ENCODE data around the gene GMEB2. TPM values are rescaled to one million over a fixed set of nuclear protein-coding genes. Genes with fewer than 3 reads are reported as not detected.

The GMEB2 gene
- total and polyA plus RNA-seq, 8 donors = 4.1 to 10.4 (median 6.1) TPM

- Histone ChIP-seq H3K9me3 (no peaks in the 10 kb centered on the region), H3K27ac (no peak overlapping the region), H3K27me3 (no peaks in the 10 kb centered on the region), H3K4me1 (no peaks in the 10 kb centered on the region), H3K36me3 (peaks cover 0 to 12% (median 0%) of the 10 kb centered on the region in 3 donors), H3K4me3 (no peak overlapping the region)
- TF ChIP-seq CTCF (IDR thresholded peaks at IDR 0.05) = no peak
- 92 to 97% methylated on average over 20 to 22 of the region's 22 CpGs for WGBS, 2 donors
- peak in 2 of 4 donors; percentile 2 to 6 for ATAC-seq
- peak in 1 of 6 donors; percentile 81 for DNase-seq
- intact Hi-C loops (cut with DNase I) = no loop called here
- FAIRE-seq = no peak
Observed at GRCh38 chr20:63567136-63567385, 59.8 kb downstream of the GMEB2 start.

DNA sequence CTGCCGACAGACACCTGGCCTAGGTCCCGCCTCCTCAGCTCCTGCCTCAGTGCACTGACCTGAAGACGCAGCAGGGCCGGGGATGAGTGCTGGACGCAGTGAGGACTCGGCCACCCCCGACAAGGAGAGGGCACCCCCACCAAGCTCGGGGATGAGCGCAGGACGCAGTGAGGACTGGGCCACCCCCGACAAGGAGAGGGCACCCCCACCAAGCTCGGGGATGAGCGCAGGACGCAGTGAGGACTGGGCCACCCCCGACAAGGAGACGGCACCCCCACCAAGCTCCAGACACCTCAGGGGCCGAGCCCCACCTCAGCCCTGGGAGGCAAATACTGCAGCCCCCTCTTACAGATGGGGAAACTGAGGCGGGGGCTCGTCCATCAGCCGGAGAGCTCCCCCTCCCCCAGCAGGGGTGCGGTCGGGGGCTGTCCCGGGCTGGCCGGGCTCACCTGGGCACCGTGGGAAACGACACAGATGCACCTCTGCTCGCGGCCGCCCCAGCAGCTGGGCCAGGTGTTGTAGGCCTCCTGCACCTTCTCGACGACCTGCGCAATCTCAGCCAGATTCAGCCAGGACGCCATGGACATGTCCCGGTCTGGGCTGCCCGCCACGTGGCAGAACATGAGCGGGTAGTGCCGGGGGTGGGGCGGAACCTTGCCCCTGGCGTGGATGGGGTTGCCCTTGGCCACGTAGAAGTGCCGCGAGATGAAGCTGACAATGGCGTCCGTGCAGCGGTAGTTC is 60.3 kb downstream of the GMEB2 start:
- Histone ChIP-seq H3K4me3 (no peak overlapping the region), H3K27ac (no peak overlapping the region), H3K4me1 (no peaks in the 10 kb centered on the region), H3K36me3 (peaks cover 0 to 16% (median 0%) of the 10 kb centered on the region in 3 donors), H3K9me3 (no peaks in the 10 kb centered on the region), H3K27me3 (no peaks in the 10 kb centered on the region)
- WGBS, 2 donors = 68 to 73% methylated on average over 43 to 46 of the region's 46 CpGs
- DNase-seq (peak in 3 of 6 donors; percentile 48 to 74 (median 58)), ATAC-seq (peak in 3 of 4 donors; percentile 31 to 55 (median 43)), FAIRE-seq (no peak)
- intact Hi-C loops (cut with DNase I) = no loop called here
- no peak for TF ChIP-seq CTCF (IDR thresholded peaks at IDR 0.05)

- WGBS, 2 donors = 95 to 96% methylated on average over 43 of the region's 43 CpGs
- no peaks in the 10 kb centered on the region for H3K9me3 ChIP-seq
- H3K4me3 ChIP-seq = no peak overlapping the region
- no peaks in the 10 kb centered on the region for H3K27me3 ChIP-seq
- intact Hi-C loops (cut with DNase I) = no loop called here
- no peak overlapping the region for H3K27ac ChIP-seq
- DNase-seq (no peak), ATAC-seq (no peak), FAIRE-seq (no peak)
- peaks cover 0 to 20% (median 0%) of the 10 kb centered on the region in 3 donors for H3K36me3 ChIP-seq
- no peak for TF ChIP-seq CTCF (IDR thresholded peaks at IDR 0.05)
- H3K4me1 ChIP-seq = no peaks in the 10 kb centered on the region
Observed at GRCh38 chr20:63565699-63566335, 61.1 kb downstream of the GMEB2 start.

DNA sequence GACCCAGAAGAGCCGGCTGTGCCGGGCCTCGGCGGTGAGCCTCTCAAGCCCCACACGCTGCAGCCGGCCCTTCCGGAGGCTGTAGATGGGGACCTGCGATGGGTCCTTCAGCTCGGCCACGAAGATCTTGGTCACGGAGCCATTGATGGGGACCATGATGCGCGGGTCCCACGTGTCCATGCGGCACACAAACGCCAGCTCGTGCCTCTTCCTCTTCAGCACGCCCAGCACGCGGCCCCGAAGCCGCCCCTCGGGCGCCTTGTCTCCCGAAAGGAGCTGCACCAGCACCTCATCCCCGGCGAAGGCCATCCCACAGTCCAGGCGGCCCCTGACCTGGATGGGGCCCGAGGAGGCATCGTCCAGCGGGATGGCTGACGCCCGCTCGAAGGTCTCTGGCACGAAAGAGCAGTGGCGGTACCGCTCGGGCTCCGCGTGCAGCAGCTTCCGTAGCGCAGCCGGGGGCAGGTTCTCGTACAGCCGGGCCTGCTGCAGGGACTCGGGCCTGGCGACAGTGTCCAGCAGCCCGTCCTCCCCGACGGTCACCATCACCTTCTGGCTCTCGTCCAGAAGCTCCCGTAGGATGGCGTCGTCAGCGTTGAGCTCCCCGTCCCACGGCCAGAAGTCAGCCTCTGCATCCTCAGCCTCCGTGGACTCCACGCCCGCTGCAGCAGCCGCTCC is 61.7 kb downstream of the GMEB2 start:
- intact Hi-C loops (cut with DNase I) = no loop called here
- no peak overlapping the region for H3K4me3 ChIP-seq
- H3K36me3 ChIP-seq = peaks cover 0 to 26% (median 0%) of the 10 kb centered on the region in 3 donors
- FAIRE-seq = no peak
- peak in 1 of 6 donors; percentile 76 for DNase-seq
- no peak for ATAC-seq
- no peak overlapping the region for H3K27ac ChIP-seq
- 95 to 97% methylated on average over 58 to 61 of the region's 61 CpGs for WGBS, 2 donors
- no peaks in the 10 kb centered on the region for H3K27me3 ChIP-seq
- H3K9me3 ChIP-seq = no peaks in the 10 kb centered on the region
- no peak for TF ChIP-seq CTCF (IDR thresholded peaks at IDR 0.05)
- no peaks in the 10 kb centered on the region for H3K4me1 ChIP-seq
